ENCODE measurements around the gene TMEM132C. TPM values are rescaled to one million over a fixed set of nuclear protein-coding genes. Genes with fewer than 3 reads are reported as not detected.

Gene TMEM132C
- total RNA-seq, 1 experiment from 2014 or later, result not detected

GRCh38 chr12:128754275-128754674 lies 487.3 kb downstream of the TMEM132C start:
- Mint-ChIP-seq H3K27me3 (ENCODE audit: low read depth) (peaks cover 3% of the 10 kb centered on the region; the same call in 1 of the 2 replicates), H3K4me1 (no peaks in the 10 kb centered on the region), H3K9me3 (peaks cover 82% of the 10 kb centered on the region), H3K36me3 (peaks cover 67% of the 10 kb centered on the region), H3K27ac (no peak overlapping the region), H3K4me3 (no peak overlapping the region)
- DNase-seq (ENCODE audit: low spot score), result no peak
- ChIA-PET POLR2A (no interaction called here), CTCF (no interaction called here)
- ATAC-seq, result no peak
- TF ChIP-seq CTCF (IDR thresholded peaks at IDR 0.05) (no peak), FOXJ3 (CRISPR knock-in tag; IDR thresholded peaks at IDR 0.05; ENCODE audit: borderline replicate concordance) (no peak), MYBL2 (CRISPR knock-in tag; IDR thresholded peaks at IDR 0.05) (no peak), ZBTB21 (CRISPR knock-in tag; IDR thresholded peaks at IDR 0.05; ENCODE audit: borderline replicate concordance) (no peak), ARID4B (CRISPR knock-in tag; IDR thresholded peaks at IDR 0.05; ENCODE audit: borderline replicate concordance) (no peak), ZNF121 (CRISPR knock-in tag; IDR thresholded peaks at IDR 0.05) (no peak), AFF4 (CRISPR knock-in tag; IDR thresholded peaks at IDR 0.05; ENCODE audit: borderline replicate concordance) (no peak), ZNF423 (CRISPR knock-in tag; IDR thresholded peaks at IDR 0.05) (no peak), ERG (CRISPR knock-in tag; IDR thresholded peaks at IDR 0.05) (no peak)

GRCh38 chr12:128755566-128755965 lies 488.6 kb downstream of the TMEM132C start:
- ATAC-seq (no peak), DNase-seq (ENCODE audit: low spot score) (no peak)
- Mint-ChIP-seq H3K27me3 (ENCODE audit: low read depth) (peaks cover 3% of the 10 kb centered on the region; the same call in 1 of the 2 replicates), H3K27ac (no peak overlapping the region), H3K4me1 (no peaks in the 10 kb centered on the region), H3K4me3 (no peak overlapping the region), H3K36me3 (peaks cover 65% of the 10 kb centered on the region), H3K9me3 (peaks cover 80% of the 10 kb centered on the region)
- ChIA-PET CTCF (no interaction called here), POLR2A (no interaction called here)
- no peak for TF ChIP-seq STAT6 (CRISPR knock-in tag; conservative IDR thresholded peaks at IDR 0.05; ENCODE audit: low read depth)
- TF ChIP-seq IRF2 (CRISPR knock-in tag; IDR thresholded peaks at IDR 0.05; ENCODE audit: borderline replicate concordance, low read depth), result no peak
- TF ChIP-seq TEAD4 (CRISPR knock-in tag; IDR thresholded peaks at IDR 0.05), result no peak
- no peak for TF ChIP-seq USF1 (CRISPR knock-in tag; IDR thresholded peaks at IDR 0.05)
- TF ChIP-seq ZNF423 (CRISPR knock-in tag; IDR thresholded peaks at IDR 0.05), result no peak
- no peak for TF ChIP-seq ZNF671 (CRISPR knock-in tag; IDR thresholded peaks at IDR 0.05)
- TF ChIP-seq SMAD4 (CRISPR knock-in tag; IDR thresholded peaks at IDR 0.05), result no peak
- TF ChIP-seq NFYB (CRISPR knock-in tag; conservative IDR thresholded peaks at IDR 0.05; ENCODE audit: low read depth), result no peak

Data from WTC11 (cell line).